NCI-H526 (cell line): ENCODE data around the gene YIF1A.
A peak's percentile ranks its signal among the peaks of the same experiment; 100 is the strongest.
"Not testable (repeated sequence)": the region's sequence is repeated elsewhere in the genome, so short reads cannot be mapped to it uniquely, and the experiment has no call there.

ENCODE experiments used
- DNase-seq, 2 experiments: peaks; one replicate each; lab custom pipeline; 2025; lab: John Stamatoyannopoulos, UW

Gene YIF1A

DNA sequence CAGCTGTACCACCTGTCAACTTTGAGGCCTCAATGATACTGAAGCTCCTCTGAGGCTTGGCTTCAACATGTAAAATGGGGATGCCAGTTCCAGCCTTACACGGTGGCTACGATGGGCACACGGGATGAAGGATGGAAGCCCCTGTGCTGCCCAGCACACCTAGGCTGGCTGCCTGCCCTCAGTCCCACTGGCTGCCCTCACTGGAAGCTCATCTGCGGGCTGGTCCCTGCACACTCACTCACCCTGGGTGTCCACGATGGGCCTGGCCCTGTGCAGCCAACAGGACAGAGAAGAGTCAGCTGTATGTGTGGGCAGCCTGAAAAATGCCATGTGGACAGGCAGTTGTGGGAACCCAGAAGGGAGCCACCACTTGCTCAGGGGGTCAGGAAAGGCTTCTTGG is 2.2 kb downstream of the YIF1A start:
- DNase-seq = no peak

DNA sequence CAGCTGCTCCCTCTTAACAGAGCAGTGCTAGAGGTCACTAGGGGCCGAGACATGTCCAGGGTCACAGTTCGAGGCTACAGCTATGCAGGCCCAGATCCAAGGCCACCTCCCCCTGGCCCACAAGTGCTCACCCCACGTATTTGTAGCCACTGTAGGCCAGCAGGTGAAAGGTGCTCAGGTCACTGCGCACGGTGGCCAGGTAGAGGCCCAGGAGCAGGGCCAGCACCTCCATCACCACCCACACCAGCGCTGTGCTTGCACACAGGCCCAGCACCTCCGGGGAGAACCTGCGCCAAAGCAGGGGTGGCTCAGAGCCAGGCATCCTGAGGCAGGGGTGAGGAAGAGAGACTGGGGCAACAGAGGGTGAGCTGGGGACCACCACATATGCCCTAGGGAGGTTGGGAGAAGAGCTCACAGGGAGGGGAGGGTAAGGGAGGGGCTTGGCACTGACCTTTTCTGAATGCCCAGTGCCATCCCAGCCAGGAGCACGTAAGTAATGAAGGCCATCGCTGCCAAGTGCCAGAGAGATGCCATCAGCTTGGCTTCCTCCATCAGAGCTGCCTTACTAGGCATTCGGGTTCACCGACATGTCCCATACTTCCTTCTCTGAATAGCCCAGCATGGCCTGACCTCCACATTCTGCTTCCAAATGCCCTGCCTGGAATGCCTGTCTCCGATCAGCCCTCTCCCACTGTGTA is 3.5 kb downstream of the YIF1A start:
- DNase-seq = no peak

DNA sequence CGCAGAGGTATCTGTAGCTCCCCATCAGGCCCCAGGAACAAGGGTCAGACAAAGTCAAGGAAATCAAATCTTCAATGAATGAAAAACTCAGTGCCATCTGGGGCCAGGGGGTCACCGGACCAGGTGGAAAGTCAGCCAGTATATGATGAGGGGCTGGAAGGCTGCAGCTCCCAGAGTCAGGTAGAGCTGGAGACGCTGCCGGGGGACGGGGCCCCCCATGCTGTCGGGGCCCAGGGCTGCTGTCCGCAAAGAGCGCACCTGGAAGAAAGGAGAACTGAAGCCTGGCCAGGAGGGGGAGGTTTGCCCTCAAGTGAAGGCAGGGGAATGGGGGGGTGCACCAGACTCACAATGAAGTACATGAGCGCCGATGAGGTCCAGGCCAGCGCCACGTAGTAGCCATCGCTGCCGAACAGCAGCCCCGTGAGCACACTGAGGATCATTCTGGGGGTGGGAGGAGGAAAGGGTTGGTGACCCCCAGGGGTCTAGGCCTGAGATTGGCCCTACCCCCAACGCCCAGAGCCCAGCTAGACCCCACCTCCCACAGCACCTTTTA is 4.3 kb downstream of the YIF1A start:
- no peak for DNase-seq

DNA sequence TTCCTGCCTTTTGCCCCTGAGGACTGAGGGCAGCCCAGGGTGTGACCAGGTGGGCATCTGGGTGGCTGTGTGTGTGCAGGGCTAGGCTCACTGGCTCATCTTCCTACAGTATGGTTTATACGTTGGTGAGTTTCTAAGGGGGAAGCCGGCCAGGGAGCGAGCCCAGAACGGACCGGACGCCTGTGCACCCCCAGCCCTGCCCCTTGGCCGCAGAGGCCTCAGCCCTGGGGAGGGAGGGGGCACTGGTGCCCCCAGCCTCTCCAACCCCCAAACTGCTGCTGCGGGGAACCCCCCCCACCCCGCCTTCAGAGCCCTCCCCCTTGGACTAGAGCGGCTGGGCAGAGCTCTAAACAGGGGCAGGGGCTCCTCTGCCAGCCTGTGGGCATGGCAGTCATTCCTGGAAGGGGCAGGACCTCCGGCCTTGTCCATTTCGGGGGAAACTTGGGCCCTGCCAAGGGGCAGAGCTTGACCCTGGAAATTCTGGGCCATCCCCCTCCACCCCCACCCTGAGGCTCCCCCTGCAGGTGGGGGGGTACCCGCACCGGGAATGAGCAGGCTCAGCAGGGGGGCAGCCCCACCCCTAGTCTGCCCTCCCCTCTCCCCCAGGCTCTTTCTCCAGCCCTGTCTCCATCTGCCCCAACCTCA is 5.4 kb downstream of the YIF1A start:
- no peak for DNase-seq

DNA sequence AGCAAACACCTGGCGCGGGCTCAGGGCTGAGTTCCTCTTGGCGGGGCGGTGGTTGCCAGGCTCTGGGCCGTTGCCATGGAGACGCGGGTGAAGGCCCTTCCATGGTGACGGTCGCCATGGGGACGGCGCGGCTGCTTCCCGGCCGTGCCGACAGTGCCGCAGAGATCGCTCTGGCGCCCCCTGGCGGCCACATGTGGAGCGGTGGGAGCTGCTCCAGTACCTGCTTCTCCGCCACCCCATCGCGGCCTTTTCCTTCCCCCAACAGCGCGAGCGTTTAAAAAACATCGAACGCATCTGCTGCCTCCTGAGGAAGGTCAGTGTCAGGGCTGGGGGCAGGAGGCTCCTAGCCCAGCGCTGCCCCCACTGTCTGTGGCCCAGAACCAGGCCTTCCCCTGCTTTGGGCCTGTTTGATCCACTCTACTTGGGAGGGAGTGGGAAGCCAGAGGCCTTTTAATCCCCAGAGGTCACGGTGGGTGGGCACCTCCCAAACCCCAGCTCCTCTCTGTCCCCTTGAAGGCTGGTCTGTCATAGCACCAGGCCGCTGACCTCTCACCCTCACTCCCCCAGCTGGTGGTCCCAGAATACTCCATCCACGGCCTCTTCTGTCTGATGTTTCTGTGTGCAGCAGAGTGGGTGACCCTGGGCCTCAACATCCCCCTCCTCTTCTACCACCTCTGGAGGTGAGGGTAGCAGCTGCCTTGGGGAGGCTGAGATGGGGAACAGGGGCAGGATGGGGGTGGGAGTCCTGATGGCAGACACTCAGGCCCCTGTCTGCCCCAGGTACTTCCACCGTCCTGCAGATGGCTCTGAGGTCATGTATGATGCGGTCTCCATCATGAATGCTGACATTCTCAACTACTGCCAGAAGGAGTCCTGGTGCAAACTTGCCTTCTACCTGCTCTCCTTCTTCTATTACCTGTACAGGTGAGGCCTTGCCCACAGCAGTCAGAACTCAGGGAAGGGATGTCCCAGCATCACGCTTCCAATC is 6.2 kb downstream of the YIF1A start:
- peak; percentile 94 to 100 for DNase-seq

DNA sequence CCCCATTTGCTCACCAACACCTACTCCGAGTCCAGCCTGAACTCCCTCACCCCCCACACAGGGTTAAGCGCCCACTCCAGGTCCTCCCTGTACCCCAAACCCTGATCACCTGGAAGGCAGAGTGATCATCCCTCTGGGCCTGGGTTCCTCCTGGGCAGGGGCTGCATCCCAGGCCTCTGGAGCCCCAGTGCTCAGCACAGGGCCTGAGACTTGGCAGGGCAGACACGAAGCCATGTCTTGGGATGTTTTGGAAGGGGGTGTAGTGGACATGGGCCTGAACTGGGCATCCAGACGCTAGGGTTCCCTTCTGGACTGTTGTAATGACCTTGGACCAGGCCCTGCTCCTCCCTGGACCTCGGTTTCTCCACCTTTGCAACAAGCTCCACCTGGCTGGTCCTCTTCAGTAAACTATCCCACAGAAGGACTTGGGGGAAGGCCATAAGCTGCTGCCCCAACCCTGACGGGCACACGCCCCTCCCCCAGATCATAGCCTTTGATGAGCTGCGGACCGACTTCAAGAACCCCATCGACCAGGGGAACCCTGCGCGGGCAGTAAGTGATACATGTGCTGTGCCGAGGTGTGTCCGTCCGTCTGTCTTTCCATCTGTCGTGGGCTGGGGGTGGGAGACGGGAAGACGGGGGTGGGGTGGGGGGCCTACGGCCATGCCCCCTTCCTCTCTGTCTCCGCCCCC is 7.0 kb downstream of the YIF1A start:
- peak in 1 of 2 experiments; percentile 83 for DNase-seq

DNA sequence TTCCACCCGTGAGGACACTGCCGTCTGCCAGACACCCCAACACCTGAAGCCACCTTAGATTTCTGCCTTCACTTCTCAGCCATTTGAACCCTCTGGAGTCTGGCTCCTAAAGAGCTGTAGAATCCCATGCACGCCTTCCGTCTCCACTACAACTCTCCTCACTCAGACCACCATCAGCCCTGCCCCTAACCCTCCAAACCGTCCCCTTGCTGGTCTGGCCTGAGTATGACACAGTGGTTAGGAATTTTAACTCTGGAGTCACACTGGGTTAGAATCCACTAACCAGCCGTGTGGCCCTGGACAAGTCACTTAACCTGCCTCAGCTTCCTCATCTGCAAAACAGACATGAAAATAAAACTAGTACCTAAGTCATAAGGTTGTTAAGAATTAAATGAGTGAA is 7.9 kb downstream of the YIF1A start:
- no peak for DNase-seq

DNA sequence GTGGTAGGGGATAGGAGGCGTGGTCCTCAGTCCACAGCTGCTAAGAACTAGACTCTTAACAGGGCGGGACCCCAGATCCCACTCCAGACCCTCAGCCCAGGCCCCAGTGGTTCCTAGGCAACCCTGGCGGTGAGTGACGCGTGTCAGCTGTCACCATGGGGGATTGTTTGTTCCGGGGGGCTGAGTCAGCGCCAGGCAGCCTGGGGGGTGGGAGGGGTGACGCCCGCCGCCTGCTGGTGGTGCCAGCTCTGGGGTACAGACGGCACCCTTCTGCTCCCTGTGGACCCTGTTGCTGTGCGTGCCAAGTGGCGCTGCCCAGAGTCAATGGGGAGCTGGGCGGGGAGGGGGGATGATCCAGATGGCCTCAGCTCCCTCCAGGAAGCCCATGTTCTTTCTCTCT is 8.5 kb downstream of the YIF1A start:
- no peak for DNase-seq

DNA sequence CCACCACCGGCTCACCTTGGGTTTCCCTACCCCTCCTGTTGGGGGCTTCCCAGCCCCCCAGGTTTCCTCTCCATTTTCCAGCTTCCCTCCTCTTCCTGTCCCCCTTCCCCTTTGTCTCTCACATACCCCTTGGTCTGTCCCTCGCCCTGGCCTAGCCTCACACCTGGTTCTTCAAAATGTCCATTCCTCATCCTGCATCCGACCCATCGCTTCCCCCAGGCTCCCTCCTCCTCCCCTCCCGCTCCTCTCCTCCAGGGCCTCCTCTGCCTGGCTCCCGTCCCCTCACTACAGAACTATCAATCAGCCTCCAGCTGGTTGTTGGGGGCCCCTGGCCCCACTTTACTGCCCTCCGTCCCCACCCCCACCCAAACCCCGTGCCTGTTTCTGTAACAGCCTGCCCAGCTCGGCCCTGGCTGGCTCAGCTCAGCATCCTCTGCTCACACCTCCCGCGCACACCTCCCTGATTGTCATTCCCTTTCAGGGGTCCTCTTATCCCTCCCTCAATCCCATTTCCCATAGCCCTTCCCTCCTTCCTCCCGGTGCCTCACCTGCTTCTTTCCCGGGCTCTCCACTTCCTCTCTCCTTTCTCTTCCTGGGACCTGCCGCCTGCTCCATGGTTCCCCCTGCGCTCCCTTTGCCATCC is 9.7 kb downstream of the YIF1A start:
- peak in 1 of 2 experiments; percentile 67 for DNase-seq

DNA sequence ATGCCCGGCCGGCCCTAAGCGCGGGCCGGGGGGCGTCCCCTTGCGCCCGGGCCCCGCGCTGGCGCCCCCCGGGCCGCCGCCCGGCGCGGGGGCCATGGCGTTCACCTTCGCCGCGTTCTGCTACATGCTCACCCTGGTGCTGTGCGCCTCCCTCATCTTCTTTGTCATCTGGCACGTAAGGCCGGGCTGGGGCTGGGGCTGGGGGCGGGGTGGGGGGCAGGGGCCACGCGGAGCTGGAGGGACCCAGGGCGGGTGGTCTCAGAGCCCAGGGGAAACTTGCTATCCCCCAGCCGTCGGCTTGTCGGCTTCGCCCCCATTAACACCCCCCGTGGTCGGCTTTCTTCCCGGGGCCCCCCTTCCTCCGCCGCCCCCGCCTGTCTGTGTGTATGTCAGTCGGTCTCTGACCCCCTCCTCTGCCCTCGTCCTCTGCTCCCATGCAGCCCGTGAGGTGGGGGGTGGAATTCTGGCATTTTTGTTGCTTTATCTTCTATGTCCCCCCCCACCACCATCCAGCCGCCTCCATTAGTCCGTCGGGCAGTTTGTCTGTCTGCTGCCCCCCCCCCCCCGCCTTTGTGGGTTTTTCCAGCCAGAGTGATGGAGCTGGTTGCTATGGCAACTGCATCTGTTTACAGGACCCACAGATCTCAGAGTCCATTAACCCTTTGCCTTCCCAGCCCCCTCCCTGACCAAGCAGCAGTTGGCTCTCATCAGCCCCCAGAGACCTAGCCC is 10.4 kb downstream of the YIF1A start:
- peak in 1 of 2 experiments; percentile 70 for DNase-seq

DNA sequence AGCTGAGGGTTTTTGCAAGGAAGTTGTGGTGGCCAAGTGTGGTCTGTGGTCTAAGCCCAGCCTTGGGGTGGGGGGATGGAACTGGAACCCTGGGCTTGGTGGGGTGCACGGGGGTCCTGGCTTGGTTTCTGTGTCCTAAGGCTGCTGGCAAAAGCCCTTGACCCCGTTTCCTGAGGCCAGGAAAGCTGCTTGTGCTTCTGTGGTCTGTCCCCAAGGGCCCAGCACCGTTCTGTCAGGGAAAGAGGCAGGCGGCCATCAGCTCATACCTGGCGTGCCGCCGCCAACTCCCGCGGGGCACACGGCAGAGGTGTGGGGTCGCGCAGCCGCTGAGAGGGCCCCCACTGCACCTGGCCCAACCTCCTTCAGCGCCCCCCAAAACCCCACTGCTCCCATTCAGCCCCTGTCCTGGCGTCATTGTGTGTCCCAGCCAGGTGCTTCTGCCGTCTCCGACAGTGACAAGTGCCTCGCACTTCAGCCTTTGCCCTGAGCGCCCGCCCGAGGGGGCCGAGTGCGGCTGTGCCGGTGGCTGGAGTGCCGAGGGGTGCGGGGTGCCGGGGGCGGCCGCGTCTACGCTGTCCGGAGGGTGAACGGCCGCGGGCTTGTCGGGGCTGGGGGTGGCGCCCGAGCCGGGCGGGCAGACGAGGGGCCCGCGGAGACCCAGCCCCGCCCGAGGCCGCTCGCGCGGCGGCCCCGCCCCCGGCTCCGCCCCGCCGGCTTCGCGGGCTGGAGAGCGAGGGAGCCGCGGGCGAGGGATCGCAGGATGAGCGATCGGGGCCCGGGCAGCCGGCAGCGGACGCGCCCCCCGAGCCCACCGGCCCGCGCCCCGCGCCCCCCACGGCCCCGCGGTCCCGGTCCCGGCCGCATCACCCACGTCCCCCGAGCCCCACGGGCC is 11.2 kb downstream of the YIF1A start, which contains the start of gene CNIH2:
Gene CNIH2, plus strand, starts transcription at position 705 of the 892 bp plus-strand sequence. CDS start 282 bp downstream, outside the sequence.
- peak in 1 of 2 experiments; percentile 80 for DNase-seq

DNA sequence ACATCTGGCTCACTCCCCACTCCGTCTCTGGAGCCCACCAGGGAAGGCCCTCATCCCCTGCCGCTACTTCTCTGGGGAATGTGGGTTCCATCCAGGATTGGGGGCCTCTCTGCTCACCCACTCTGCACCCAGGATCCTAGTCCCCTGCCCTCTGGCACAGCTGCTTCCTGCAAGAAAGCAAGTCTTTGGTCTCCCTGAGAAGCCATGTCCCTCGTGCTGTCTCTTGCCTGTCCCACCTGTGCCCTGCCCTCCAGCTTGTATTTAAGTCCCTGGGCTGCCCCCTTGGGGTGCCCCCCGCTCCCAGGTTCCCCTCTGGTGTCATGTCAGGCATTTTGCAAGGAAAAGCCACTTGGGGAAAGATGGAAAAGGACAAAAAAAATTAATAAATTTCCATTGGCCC is 11.9 kb downstream of the YIF1A start:
- DNase-seq = not testable (repeated sequence)

DNA sequence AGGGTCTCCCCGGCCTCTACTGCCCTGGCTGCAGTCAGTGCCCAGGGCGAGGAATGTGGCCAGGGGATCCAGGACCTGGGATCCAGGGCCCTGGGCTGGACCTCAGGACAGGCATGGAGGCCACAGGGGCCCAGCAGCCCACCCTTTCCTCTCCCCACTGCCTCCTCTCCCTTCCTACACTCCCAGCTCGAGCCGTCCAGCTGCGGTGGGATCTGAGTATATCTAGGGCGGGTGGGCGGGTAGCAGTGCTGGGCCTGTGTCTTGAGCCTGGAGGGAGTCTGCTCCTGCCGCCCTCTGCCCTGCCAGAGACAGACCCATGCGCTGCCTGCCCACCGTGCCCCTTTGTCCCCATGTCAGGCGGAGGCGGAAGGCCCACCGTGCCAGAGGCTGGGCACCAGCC is 12.3 kb downstream of the YIF1A start:
- DNase-seq = not testable (repeated sequence)

DNA sequence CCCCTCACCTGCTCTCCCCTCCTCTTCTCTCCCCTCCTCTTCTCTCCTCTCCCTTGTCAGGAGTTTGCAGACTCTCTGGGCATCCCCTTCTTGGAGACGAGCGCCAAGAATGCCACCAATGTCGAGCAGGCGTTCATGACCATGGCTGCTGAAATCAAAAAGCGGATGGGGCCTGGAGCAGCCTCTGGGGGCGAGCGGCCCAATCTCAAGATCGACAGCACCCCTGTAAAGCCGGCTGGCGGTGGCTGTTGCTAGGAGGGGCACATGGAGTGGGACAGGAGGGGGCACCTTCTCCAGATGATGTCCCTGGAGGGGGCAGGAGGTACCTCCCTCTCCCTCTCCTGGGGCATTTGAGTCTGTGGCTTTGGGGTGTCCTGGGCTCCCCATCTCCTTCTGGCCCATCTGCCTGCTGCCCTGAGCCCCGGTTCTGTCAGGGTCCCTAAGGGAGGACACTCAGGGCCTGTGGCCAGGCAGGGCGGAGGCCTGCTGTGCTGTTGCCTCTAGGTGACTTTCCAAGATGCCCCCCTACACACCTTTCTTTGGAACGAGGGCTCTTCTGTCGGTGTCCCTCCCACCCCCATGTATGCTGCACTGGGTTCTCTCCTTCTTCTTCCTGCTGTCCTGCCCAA is 12.8 kb downstream of the YIF1A start:
- no peak for DNase-seq

DNA sequence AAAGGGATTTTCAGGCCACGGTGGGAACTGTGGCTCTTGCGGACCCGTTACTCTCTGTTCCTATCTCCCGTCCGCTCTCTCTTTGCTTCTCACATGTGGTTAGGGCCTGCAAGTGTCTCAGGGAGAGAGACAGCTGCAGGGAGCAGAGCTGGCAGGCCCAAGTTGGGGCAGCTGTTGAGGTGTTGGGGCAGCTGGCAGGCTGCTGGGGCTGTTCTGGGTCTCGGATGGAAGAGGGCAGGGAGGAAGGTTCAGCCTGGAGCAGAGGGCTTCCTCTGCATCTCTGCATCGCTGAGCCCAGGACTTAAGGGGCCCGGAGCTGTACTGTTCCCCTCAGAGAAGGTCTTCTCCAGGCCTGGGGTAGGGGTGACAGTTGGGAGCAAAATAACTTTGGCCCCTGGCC is 13.5 kb downstream of the YIF1A start:
- no peak for DNase-seq

DNA sequence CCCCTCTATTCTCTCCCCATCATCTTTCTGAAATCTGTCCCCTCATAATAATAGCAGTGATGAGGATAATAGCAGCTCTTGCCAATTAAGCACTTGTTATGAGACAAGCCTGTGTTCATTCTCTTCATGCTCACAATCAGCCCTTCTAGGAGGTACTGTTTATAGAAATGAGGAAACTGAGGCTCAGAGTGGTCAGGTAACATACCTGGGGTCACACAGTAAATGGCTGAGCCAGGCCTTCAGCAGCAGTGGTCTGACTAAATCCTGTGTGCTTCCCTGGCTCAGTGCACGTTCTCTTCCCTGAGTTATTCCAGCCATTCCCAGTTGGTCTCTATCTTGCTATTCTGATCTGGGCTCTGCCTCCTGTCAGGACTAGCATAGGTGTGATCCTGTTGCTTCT is 14.7 kb downstream of the YIF1A start:
- no peak for DNase-seq

DNA sequence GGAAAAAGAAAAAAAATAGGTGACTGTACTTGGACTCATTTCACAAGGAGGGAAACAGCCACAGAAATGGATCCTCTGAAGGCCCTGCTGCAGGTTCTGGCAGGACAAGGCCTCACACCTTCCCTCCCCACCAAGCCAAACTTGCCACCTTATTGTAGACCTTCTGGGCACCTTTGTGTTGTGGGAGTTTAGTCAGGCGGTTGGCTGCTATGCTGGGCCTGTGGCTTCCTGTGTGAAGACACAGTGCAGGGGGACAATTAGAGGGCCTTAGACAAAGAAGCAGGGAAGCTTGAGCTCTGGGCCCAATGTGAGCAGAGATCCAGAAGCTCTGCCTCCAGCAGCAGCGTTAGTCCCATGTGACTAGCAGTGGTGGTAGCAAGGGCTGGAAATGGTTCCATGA is 16.3 kb downstream of the YIF1A start:
- no peak for DNase-seq

DNA sequence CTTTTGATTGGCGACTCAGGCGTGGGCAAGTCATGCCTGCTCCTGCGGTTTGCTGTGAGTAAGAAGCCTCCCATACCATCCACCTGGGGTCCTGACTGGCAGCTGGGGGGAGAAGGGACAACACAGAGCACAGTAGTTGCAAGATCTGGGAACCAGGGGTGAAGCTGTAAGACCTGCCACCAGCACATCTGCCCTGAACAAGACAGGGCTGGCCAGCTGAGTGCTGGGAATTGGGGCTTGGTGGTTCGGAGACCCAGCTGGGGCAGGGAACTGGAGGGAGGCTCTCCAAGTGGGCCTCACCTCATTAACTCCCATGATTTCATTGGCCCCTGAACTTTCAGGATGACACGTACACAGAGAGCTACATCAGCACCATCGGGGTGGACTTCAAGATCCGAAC is 17.1 kb downstream of the YIF1A start:
- DNase-seq = no peak
